Neuron (in vitro differentiated cells): Measurements from ENCODE around the gene B4GAT1.
A peak's percentile ranks its signal among the peaks of the same experiment; 100 is the strongest.

Experiments used
- H2AFZ ChIP-seq: one replicate; pipeline ENCODE4 v1.6.1; 2013; ENCODE audit warnings: low read depth, mild to moderate bottlenecking, inconsistent platforms, low read length, moderate library complexity
- H3K27me3 ChIP-seq: one replicate; pipeline ENCODE4 v1.6.1; 2013; ENCODE audit warnings: low read length; ENCODE audit not compliant: insufficient read depth
- H3K36me3 ChIP-seq: one replicate; pipeline ENCODE4 v1.6.1; 2013; ENCODE audit warnings: low read length; ENCODE audit not compliant: insufficient read depth
- H3K4me1 ChIP-seq: one replicate; pipeline ENCODE4 v1.6.1; 2013; ENCODE audit warnings: low read length; ENCODE audit not compliant: insufficient read depth
- H3K4me3 ChIP-seq: 2 replicates; pipeline ENCODE4 v1.5.1; 2013; ENCODE audit warnings: mild to moderate bottlenecking, low read length, moderate library complexity
- H3K9me3 ChIP-seq: one replicate; pipeline ENCODE4 v1.6.1; 2013; ENCODE audit warnings: low read length

B4GAT1 gene

DNA sequence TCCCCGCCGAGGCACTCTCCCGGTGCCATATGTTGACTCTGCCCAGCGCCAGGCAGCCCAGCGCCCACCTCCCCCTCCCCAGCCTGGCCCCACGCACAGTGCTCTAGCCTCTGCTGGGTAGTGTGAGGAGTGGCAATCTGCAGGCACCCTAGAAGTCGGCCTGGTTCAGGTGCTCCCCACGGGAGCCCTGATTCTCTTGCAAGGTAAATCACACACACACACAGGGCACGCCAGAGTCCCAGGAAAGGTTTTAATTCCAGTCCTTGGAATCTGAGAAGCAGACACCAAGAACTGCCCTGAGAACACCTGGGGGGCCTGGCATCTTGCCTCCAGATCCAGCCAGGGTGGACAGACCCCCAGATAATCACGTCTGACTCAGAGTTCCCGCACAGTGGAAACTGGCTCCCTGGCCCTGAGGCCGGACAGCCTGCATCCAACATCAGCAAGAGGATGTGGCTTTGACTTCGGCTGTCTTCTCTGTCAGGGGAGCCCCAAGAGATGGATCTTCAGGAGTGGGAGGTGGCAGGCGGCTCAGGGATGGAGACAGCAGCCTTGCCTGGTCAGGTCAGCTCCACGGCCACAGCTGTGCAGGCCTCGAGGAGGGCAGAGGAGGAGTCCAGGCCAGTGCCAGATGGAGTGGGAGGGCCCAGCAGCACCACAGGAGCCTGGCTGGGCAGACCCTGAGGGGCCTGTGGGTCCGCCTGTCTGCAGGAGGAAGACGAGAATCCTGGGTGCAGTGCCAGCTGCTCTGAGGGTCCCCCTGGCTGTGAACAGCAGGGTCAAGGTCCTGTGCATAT lies 10.1 kb downstream of the B4GAT1 start:
- H2AFZ ChIP-seq = no peak overlapping the region
- H3K4me3 ChIP-seq = no peak overlapping the region
- peaks cover 31% of the 10 kb centered on the region for H3K4me1 ChIP-seq
- no peaks in the 10 kb centered on the region for H3K9me3 ChIP-seq
- H3K27me3 ChIP-seq = no peaks in the 10 kb centered on the region
- peaks cover 42% of the 10 kb centered on the region for H3K36me3 ChIP-seq

DNA sequence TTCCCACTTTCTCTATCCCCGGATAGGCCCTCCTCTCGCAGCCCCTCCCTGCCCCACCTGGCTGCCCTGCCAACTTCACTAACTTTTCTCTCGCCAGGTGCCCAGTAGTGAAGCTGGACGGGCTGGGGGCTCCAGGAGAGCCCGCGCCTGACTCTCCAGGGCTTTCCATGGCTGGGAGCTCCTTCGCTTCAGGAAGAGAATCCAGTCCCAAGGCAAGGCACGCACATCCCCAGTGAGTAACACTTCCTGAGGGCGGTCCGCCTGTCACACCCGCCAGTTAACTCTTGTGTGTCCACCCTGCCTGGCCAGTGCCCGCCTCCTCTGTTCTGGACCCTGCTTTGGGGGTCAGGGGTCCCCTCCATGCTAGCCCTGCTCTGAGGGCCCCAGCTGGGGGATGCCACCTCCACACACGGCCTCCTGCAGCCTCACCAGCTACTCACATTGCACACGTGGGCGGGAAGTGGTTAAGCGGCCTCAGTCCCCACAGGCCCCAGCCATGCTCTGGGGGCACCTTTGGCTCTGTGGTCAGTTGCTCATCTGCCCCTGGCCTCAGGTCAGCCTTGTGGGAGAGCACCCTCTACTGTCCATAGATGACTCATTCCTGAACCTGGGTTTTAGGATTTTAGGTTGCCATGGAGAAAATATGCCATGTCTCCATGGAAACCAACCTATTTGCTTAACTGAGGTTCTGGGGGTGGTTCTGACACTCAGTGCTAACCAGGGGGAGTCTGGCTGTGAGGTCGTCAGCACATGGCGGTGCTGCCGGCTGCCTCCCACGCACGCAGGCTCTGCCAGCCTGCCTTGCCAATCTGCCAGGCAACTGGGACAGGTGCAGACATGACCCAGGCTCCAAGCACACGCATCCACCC lies 11.0 kb downstream of the B4GAT1 start, which contains the start of gene RIN1:
RIN1 (minus strand) TSS at position 201 of the 869 bp plus-strand sequence; CDS start at position 169, 32 bp downstream.
- no peaks in the 10 kb centered on the region for H3K9me3 ChIP-seq
- peaks cover 34% of the 10 kb centered on the region for H3K36me3 ChIP-seq
- H3K27me3 ChIP-seq = no peaks in the 10 kb centered on the region
- peaks cover 31% of the 10 kb centered on the region for H3K4me1 ChIP-seq
- peak within 1 kb of the TSS; percentile 46 for H3K4me3 ChIP-seq
- H2AFZ ChIP-seq = peak within 1 kb of the TSS; percentile 8

DNA sequence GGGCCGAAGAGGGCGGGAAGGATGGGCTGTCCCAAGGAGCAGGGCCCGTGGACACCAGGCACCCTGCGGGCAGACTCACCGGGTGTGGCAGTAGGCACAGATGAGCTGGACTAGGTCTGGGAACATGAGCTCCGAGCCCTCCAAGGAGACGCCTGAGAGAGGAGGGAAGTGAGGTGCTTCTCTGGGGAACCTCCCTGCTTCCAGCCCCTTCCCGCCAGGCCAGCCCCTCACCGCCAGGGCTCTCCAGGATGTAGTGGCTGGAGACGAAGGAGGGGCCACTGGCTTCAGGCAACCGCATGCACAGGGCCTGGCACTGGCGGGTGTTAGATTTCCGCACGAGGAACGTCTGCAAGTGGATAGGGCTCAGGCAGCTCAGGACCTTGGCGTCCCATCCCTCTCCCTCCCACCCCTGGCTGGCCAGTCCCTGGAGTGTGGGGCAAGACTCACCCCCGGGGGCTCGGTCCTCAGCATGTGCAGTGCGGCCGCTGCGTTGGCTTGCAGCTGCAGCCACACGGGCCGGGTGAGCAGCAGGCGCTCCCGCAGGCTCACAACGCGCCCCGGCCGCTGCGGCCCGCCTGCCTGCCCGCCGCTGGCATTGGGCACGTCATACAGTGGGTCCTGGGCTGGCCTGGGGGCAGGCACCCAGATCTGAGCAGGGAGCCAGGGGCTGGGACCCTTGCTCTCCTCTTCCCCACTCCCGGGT lies 11.7 kb downstream of the B4GAT1 start:
- Histone ChIP-seq H2AFZ (peak overlapping the region; percentile 8), H3K4me1 (peaks cover 31% of the 10 kb centered on the region), H3K27me3 (no peaks in the 10 kb centered on the region), H3K9me3 (no peaks in the 10 kb centered on the region), H3K4me3 (peak overlapping the region; percentile 46), H3K36me3 (peaks cover 26% of the 10 kb centered on the region)

DNA sequence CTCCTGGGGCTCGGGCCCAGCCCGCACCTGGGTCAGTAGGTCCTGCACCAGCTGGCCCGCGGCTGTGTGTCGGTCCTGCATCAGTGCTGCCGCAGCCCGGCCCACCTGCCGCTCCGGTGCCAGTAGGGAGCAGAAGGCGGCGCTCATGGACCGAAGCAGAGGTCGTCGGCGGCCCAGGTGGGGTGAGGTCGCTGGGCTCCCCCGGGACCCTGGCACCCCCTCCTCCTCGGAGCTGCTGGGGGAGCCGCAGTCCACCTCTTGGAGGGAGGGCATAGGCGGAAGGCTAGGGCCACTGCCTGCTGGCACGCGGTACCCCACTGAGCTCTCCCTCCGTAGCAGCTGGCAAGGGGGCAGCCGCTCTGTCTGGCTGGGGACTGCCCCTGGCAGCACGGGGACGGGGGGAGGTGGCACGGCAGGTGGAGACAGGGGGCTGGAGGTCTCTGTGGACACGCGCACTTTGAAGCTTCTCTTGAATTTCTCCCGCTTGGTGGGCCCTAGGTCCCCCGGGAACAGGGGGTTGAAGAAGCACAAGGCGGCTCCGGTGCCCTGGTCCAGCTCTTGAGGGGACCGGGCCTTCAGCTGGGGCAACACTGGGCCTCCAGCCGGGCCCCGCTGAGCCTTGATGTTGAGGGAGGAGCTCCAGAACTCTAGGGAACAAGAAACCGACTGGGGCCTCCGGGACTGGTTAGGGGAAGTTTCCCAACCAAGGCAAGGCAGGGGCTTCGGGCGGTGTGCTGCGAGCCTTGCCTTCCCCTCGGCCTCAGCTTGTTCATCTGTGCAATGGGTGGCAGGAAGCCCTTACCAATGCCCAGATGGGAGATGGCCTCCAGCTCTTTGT lies 12.6 kb downstream of the B4GAT1 start:
- Histone ChIP-seq H3K4me3 (peak overlapping the region; percentile 46), H3K36me3 (peaks cover 17% of the 10 kb centered on the region)

DNA sequence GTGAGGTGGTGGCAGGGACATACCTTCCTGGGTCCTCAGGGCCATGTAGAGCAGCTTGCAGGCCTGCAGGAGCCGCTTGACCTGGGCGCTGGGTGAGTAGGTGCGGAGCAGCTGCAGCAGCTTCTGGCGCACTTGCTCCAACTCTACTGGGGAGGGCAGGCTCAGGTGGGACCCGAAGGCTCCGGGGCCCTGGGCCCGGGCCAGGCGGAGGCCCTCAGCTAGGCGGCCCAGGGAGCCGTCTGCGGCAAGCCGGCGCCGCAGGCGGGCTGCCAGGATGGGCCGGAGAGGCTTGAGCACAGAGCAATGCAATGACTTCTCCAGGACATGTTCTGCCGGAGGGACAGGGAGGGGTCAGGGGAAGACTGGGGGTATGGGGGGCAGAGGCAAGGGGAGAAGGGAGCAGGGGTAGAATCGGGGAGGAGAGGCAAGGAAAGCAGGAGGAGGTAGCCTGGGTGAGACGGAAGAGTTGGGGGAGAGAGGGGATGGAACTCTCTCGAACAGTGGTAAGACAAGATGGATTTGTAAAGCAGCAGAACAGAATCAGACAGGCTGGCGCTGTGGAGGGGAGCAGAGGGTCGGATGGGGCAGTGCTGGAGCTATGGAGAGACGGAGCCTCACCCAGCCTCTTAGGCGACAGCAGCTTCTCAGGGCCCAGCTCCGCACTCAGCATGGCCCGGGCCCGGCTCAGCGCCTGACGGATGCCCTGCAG lies 13.4 kb downstream of the B4GAT1 start:
- Histone ChIP-seq H2AFZ (no peak overlapping the region), H3K4me3 (no peak overlapping the region), H3K36me3 (peaks cover 10% of the 10 kb centered on the region), H3K27me3 (no peaks in the 10 kb centered on the region), H3K9me3 (no peaks in the 10 kb centered on the region), H3K4me1 (peaks cover 31% of the 10 kb centered on the region)

More for the DNA sequence above, 12.6 kb downstream of the B4GAT1 start:
- Histone ChIP-seq H3K4me1 (peaks cover 31% of the 10 kb centered on the region), H3K27me3 (no peaks in the 10 kb centered on the region), H2AFZ (no peak overlapping the region), H3K9me3 (no peaks in the 10 kb centered on the region)

DNA sequence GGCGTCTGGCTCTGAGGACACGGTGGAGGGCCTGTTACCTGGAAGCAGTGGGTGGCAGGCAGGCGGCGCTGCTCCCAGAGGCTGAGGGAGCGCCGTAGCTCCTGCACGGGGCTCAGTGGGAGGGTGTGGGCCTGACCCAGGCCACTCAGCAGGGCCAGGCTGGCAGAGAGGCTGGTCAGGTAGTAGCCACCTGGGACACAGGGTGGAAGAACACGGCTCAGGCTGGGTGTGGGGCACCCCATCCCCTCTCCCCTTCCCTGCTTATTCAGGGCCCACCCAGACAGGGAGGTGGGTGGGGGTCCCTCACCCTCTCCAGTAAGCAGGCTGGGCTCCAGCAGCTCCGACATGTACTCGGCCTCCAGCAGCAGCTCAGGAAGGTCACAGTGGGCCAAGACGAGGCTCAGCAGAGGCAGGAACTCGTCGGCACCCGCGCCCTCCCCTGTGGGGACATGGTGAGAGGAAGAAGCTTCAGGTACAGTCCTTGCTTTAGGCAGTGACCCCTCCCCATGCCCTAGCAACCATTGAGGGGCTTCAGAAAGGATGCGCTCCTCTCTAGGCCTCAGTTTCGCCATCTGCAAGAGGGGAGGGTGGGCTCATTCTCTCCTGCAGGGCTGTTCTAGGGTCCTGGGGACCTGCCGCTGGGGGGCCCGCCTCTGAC lies 14.1 kb downstream of the B4GAT1 start:
- H3K36me3 ChIP-seq = peaks cover 4% of the 10 kb centered on the region
- H2AFZ ChIP-seq = no peak overlapping the region
- peaks cover 36% of the 10 kb centered on the region for H3K4me1 ChIP-seq
- H3K9me3 ChIP-seq = no peaks in the 10 kb centered on the region
- no peak overlapping the region for H3K4me3 ChIP-seq
- no peaks in the 10 kb centered on the region for H3K27me3 ChIP-seq

DNA sequence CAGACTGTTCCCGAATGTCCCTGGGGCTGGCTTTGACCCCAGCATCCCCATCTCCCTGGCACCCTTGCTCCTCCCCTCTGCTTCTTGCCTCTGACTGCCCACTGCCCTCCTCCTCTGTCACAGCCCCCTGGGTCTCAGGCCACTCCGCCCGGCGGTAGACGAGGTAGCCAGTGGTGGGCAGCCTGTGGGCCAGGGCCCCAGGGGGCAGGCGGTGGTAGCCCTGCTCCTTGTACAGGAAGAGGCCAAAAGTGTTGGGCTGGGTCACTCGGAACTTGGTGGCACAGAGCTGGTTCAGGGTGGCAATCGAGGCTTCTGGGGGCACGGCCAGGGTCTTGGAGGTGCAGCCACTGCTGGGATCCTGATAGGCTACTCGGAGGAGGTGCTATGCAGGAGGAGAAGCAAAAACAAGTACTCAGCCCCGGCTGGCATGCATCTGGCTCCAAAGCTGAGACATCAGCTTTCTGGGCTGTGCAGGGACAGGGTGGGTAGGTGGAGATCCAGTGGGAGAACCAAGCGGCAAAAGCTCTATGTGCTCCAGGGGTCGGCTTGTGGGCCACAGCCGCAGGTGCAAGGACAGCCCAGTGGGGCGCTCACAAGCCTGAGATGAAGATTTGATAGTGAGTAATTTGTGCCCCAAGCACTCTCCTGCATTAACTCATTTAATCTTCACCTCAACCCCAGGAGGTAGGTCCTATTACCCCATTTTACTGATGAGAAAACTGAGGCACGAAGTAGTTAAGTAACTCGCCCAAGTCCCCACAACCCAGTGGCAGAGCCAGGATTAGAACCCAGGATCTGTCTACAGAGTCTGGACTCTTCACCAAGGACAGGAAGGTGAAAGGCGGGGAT lies 14.8 kb downstream of the B4GAT1 start:
- no peak overlapping the region for H2AFZ ChIP-seq
- no peaks in the 10 kb centered on the region for H3K36me3 ChIP-seq
- no peak overlapping the region for H3K4me3 ChIP-seq
- no peaks in the 10 kb centered on the region for H3K27me3 ChIP-seq
- peaks cover 36% of the 10 kb centered on the region for H3K4me1 ChIP-seq
- H3K9me3 ChIP-seq = no peaks in the 10 kb centered on the region

DNA sequence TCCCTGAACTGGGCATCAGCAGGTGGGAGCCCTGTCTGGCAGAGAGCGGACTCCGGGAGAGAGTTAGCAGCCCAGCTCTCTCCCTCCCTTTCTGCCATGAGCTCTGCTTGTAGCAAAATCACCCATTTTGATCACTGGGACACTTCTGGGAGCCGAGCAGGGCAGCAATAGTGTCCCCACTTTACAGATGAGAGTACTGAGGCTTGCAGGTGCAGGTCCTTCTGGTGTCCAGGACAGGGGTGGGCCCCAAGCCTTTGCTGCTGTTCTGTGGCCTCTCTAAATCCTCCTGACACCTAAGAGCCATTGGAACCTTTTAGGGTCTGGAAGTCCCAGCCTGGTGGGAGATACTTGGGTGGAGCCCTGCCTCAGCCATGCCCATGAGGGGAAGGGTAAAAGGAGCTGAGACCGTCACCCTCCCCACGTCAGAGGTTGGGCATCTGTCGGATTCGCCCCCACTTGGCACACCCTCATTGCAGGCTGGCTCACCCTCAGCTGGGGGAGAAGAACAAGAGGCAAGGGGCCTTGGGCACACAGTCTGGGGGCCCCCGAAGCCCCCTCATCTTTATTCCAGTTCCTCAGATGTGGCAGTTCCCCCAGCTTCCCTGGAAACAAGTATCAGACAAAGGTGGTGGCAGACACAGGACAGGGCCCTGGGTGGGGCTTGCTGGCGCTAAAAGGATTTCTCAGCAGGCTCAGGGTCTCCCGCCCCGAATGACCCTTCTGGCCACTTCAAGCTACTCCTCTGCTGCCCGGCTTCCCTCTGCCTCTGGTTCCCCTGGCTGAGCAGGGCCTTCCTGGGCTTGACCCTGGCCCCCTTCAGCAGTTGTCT lies 15.7 kb downstream of the B4GAT1 start:
- H3K36me3 ChIP-seq = no peaks in the 10 kb centered on the region
- H3K4me1 ChIP-seq = peaks cover 36% of the 10 kb centered on the region
- H3K9me3 ChIP-seq = no peaks in the 10 kb centered on the region
- H2AFZ ChIP-seq = no peak overlapping the region
- H3K4me3 ChIP-seq = no peak overlapping the region
- no peaks in the 10 kb centered on the region for H3K27me3 ChIP-seq

DNA sequence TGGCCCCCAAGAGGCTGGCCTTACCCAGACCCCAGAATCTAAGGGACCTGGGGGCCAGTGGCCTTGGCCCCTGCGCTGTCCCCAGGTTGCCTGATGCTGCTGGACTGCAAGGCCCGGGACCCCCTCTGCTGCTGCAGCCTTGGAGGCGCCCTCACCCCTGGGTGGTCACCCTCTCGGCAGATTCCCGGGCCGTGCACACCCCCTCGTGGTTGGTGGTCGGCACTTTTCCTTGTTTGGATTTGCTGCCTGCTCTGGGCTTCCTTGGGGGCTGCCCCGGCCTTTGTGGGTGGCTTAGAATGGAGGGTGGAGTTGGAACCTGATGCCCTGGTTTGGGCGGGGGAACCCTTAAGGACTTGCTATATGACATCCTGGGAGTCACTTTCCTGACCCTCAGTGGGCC lies 16.5 kb downstream of the B4GAT1 start:
- no peaks in the 10 kb centered on the region for H3K27me3 ChIP-seq
- no peaks in the 10 kb centered on the region for H3K36me3 ChIP-seq
- no peak overlapping the region for H3K4me3 ChIP-seq
- H2AFZ ChIP-seq = no peak overlapping the region
- H3K4me1 ChIP-seq = peaks cover 36% of the 10 kb centered on the region
- no peaks in the 10 kb centered on the region for H3K9me3 ChIP-seq

DNA sequence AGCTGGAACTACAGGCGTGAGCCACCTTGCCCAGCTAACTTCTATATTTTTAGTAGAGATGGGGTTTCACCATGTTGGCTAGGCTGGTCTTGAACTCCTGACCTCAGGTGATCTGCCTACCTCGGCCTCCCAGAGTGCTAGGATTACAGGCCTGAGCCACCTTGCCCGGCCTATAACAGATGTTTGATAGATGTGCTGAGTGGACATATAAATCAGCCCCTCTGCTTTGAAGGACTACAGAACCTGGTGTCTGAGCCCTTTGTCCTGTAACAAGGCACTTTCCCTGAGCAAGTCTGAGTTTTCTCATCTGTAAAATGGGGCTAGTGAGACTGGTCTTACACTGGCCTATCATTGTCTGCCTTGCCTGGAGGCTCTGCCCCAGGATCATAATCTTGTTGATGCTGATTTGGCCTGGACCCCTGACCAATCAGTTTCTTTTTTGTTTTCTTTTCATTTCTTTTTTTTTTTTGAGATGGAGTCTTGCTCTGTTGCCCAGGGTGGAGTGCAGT lies 18.2 kb downstream of the B4GAT1 start:
- no peaks in the 10 kb centered on the region for H3K36me3 ChIP-seq
- H3K4me3 ChIP-seq = no peak overlapping the region
- no peaks in the 10 kb centered on the region for H3K9me3 ChIP-seq
- no peak overlapping the region for H2AFZ ChIP-seq
- H3K27me3 ChIP-seq = no peaks in the 10 kb centered on the region
- peaks cover 38% of the 10 kb centered on the region for H3K4me1 ChIP-seq
